ENCODE results near the gene PALMD.

The PALMD gene, protein sequence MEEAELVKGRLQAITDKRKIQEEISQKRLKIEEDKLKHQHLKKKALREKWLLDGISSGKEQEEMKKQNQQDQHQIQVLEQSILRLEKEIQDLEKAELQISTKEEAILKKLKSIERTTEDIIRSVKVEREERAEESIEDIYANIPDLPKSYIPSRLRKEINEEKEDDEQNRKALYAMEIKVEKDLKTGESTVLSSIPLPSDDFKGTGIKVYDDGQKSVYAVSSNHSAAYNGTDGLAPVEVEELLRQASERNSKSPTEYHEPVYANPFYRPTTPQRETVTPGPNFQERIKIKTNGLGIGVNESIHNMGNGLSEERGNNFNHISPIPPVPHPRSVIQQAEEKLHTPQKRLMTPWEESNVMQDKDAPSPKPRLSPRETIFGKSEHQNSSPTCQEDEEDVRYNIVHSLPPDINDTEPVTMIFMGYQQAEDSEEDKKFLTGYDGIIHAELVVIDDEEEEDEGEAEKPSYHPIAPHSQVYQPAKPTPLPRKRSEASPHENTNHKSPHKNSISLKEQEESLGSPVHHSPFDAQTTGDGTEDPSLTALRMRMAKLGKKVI

GRCh38 chr1:99645699-99646531 lies at the start of gene PALMD:
Gene PALMD, plus strand, starts transcription at chr1:99646113. Its CDS starts 205 bp downstream, at chr1:99646318.
- no peak for DNase-seq (ENCODE audit: low spot score)

- no peak for DNase-seq (ENCODE audit: low spot score)
These were observed 47.0 kb upstream of the PALMD start for GRCh38 chr1:99598738-99599411.

- no peak for DNase-seq (ENCODE audit: low spot score)
These were observed 46.2 kb upstream of the PALMD start for GRCh38 chr1:99599678-99600175.

GRCh38 chr1:99600782-99601181 lies 45.1 kb upstream of the PALMD start:
- DNase-seq (ENCODE audit: low spot score) = no peak

GRCh38 chr1:99601208-99601607 lies 44.7 kb upstream of the PALMD start:
- no peak for DNase-seq (ENCODE audit: low spot score)

DNA sequence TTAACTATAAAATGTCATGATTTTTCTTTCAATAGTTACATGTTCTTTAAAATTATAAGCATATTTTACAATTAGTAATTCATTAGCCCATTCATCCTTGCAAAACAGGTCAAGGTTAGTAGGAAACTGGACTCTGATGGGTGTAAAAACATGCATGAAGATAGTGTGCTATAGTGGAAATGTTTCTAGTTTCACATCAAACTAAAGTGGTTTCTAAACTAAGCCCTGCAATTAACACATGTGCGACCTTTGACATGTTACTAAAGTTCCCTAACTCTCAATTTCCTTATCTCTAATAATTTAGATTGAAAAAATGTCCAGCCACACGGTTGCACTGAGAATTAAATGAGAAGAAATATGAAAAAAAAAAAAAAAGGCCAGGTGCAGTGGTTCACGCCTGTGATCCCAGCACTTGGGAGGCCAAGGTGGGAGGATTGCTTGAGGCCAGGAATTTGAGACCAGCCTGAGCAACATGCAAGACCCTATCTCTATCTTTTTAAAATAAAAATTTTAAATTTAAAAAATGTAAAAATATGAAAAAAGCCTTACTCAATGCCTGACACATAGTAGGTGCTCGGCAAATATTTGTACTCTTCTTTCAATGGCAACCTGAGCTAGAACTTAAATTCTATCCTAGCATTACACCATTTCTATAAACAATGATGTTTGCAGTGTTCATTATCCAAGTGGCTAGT lies 44.1 kb upstream of the PALMD start:
- no peak for DNase-seq (ENCODE audit: low spot score)

DNA sequence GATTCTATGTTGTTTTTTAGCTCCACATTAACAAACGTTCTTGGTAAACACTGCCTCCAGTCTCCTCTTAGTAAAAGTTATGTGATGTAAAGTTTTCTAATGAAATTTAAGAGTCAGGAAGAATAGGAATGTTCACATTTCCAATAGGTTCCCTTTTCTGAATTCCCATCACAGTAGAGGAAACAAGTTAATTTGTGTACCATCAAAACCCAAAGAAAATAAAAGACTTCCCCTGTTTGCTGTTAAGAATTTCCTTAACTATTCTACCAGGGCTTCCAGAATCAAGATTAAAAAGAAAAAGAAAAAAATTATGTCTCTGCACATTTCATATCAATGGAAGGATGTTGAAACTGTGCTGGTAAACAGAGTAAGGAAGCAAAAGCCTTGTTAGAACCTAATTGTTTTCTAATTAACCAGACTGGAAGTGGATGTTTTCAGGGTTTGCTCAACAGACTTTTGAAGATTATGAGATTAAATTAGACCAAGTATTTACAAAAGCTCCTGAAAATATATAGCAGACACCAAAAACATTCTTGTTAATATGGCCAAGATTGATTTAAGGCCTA lies 43.4 kb upstream of the PALMD start:
- no peak for DNase-seq (ENCODE audit: low spot score)

- DNase-seq (ENCODE audit: low spot score) = no peak
These were observed 42.0 kb upstream of the PALMD start for GRCh38 chr1:99603699-99604560.

GRCh38 chr1:99606306-99606705 lies 39.6 kb upstream of the PALMD start:
- DNase-seq (ENCODE audit: low spot score) = no peak

GRCh38 chr1:99607590-99607989 lies 38.3 kb upstream of the PALMD start:
- DNase-seq (ENCODE audit: low spot score) = no peak

DNA sequence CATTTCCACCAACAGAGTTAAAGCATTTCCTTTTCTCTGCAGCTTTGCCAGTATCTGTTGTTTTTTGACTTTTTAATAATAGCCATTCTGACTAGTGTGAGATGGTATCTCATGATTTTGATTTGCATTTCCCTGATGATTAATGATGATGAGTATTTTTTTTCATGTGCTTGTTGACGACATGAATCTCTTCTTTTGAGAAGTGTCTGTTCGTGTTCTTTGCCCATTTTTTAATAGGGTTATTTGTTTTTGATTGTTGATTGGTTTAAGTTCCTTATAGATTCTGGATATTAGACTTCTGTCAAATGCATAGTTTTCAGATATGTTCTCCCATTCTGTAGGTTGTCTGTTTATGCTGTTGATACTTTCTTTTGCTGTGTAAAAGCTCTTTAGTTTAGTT lies 37.9 kb upstream of the PALMD start:
- no peak for DNase-seq (ENCODE audit: low spot score)

DNA sequence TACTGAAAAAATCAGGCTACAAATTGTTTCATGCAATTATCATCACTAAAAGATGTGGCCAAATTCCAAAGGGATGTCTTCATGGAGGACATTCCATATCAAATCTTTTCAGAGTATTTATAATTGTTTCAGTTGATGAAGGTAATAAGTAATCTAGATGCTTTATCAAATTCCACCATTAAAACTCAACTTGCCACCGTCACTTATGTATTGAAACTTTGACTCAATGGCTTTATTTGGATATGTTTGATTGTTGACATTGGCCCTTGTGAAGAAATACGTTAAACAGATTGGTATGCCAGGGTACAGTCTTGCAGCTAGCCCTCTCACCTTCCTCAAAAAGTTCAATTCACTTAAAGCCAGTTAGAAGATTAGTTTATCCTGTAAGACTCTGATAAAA lies 32.2 kb upstream of the PALMD start:
- DNase-seq (ENCODE audit: low spot score) = no peak

- DNase-seq (ENCODE audit: low spot score) = no peak
These were observed 31.2 kb upstream of the PALMD start for GRCh38 chr1:99614728-99615127.

- no peak for DNase-seq (ENCODE audit: low spot score)
These were observed 26.3 kb upstream of the PALMD start for GRCh38 chr1:99619583-99619982.

DNA sequence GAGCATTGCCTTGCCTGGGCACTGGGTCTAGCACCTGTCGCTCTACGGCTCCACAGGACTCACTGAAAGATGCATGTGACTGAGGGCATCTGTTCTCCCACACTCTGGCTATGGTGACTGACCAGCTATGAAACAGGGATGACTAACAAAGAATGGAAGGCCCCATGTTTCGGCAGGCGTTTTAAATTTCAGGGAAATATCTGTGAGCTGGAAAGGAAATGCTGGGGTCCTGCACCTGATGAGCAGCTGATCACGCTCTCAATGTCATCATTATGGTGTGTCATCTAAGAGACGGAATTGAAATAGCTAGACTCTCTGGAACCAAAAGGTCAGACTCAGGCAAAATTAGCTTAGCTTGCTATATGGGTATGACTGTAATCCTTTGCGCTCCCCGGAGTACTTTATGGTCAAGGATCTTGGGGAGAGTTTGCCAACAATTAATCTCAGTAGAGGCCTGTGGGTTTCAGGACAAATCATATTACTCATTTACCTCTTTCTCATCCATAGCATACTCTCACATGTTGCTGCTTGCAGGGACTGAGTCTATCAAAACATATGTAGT lies 24.5 kb upstream of the PALMD start:
- no peak for DNase-seq (ENCODE audit: low spot score)

- no peak for DNase-seq (ENCODE audit: low spot score)
These were observed 23.1 kb upstream of the PALMD start for GRCh38 chr1:99622702-99623347.

- DNase-seq (ENCODE audit: low spot score) = no peak
These were observed 22.4 kb upstream of the PALMD start for GRCh38 chr1:99623554-99623953.

DNA sequence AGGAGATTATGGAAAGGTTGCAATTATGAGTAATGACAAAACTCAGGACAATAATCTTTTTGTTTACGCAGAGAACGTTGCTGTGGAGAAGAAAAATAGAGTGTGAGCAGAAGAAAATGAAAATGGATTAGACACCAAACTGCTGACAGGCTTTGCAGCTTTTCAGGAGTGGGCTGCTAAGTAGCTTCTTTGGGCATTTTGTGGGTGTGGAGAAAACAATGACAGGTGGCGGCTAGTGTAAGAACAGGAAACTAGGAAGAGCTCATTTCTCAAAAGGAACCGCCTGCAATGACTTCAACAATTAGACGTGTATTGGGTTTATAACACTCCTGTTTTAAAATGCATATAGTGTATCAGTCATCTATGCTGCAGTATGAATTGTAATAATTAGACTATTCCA lies 18.3 kb upstream of the PALMD start:
- DNase-seq (ENCODE audit: low spot score) = no peak

DNA sequence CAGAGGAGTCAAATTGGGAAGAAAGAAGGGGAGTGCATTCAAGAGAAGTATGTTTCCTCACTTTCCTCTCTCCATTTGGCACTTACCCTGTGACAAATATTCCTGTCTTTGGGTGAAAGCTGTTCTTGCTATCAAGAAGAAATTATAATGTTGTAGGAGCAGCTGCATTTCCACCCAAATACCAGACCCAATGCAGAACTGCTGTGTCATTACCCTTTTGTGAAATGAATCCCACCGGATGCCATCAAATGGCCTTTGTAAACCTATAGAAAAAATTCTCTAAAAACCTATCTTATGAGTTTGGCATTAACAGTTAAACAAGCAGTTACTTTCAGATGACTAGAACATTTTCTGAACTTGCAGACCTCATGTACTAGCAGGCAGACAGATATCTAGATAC lies 16.7 kb upstream of the PALMD start:
- DNase-seq (ENCODE audit: low spot score) = no peak
